Adipose tissue (tissue), 3 donors: Measurements from ENCODE around the gene SGCA. TPM values are rescaled to one million over a fixed set of nuclear protein-coding genes. Genes with fewer than 3 reads are reported as not detected.

Experiments
- H3K27ac ChIP-seq: one replicate; pipeline ENCODE4 v1.5.1; 2013; ENCODE audit warnings: low read depth, low read length
- WGBS, 3 donors: extraction: QIAGEN DNeasy Blood & Tissue Kit; methylation state at CpG; one replicate each; pipeline ENCODE4 v1.1.7; 2013; 5-methylcytosine and 5-hydroxymethylcytosine counted together
- polyA plus RNA-seq, 3 donors: library from polyadenylated mRNA; stranded (reverse); fragments of 200-250 nt; gene quantifications; one replicate each; pipeline ENCODE4 v1.2.3, GENCODE V29; 2013
- donor health status: healthy with polysubstance abuse.
- donor health status: Bipolar disorder and iron deficiency.
- donor health status: healthy.

The SGCA gene
- polyA plus RNA-seq, 3 donors = 0.83 to 4.0 (median 3.1) TPM

GRCh38 chr17:50133028-50133768 lies 32.6 kb upstream of the SGCA start:
- WGBS, 3 donors = 65 to 69% (median 66%) methylated on average over 7 of the region's 7 CpGs
- no peak overlapping the region for H3K27ac ChIP-seq

GRCh38 chr17:50133769-50134099 lies 32.1 kb upstream of the SGCA start:
- WGBS, 3 donors = 46 to 57% (median 51%) methylated on average over 16 of the region's 16 CpGs
- H3K27ac ChIP-seq = no peak overlapping the region

- H3K27ac ChIP-seq = no peak overlapping the region
- WGBS, 3 donors = 73 to 81% (median 77%) methylated on average over 16 of the region's 16 CpGs
These were observed 31.3 kb upstream of the SGCA start for GRCh38 chr17:50134206-50135110.

GRCh38 chr17:50135316-50136095 lies 30.3 kb upstream of the SGCA start:
- WGBS, 3 donors = 92 to 93% (median 93%) methylated on average over 16 of the region's 16 CpGs
- no peak overlapping the region for H3K27ac ChIP-seq

GRCh38 chr17:50136096-50136687 lies 29.6 kb upstream of the SGCA start:
- WGBS, 3 donors = 93 to 95% (median 93%) methylated on average over 11 of the region's 11 CpGs
- no peak overlapping the region for H3K27ac ChIP-seq

GRCh38 chr17:50137042-50137441 lies 28.8 kb upstream of the SGCA start:
- no peak overlapping the region for H3K27ac ChIP-seq
- 89 to 96% (median 90%) methylated on average over 4 of the region's 4 CpGs for WGBS, 3 donors

GRCh38 chr17:50139185-50139783 lies 26.5 kb upstream of the SGCA start:
- no peak overlapping the region for H3K27ac ChIP-seq
- 87 to 88% (median 87%) methylated on average over 15 of the region's 15 CpGs for WGBS, 3 donors

- 24 to 46% (median 30%) methylated on average over 19 of the region's 19 CpGs for WGBS, 3 donors
- H3K27ac ChIP-seq = no peak overlapping the region
These were observed 25.6 kb upstream of the SGCA start for GRCh38 chr17:50139950-50140885.

GRCh38 chr17:50141026-50141744 lies 24.6 kb upstream of the SGCA start:
- H3K27ac ChIP-seq = no peak overlapping the region
- WGBS, 3 donors = 82 to 90% (median 87%) methylated on average over 16 of the region's 16 CpGs

- 60 to 78% (median 61%) methylated on average over 8 of the region's 8 CpGs for WGBS, 3 donors
- no peak overlapping the region for H3K27ac ChIP-seq
These were observed 24.1 kb upstream of the SGCA start for GRCh38 chr17:50141745-50142110.

GRCh38 chr17:50143461-50144176 lies 22.2 kb upstream of the SGCA start:
- H3K27ac ChIP-seq = no peak overlapping the region
- WGBS, 3 donors = 91 to 93% (median 93%) methylated on average over 18 to 20 of the region's 20 CpGs

GRCh38 chr17:50144355-50144754 lies 21.4 kb upstream of the SGCA start:
- H3K27ac ChIP-seq = no peak overlapping the region
- 72 to 84% (median 79%) methylated on average over 6 of the region's 6 CpGs for WGBS, 3 donors

- no peak overlapping the region for H3K27ac ChIP-seq
- 56 to 70% (median 69%) methylated on average over 16 of the region's 16 CpGs for WGBS, 3 donors
These were observed 20.8 kb upstream of the SGCA start for GRCh38 chr17:50144845-50145531.

GRCh38 chr17:50145532-50146229 lies 20.1 kb upstream of the SGCA start:
- no peak overlapping the region for H3K27ac ChIP-seq
- 62 to 80% (median 65%) methylated on average over 10 to 11 of the region's 11 CpGs for WGBS, 3 donors
